Measurements from ENCODE around the gene C14orf132. TPM values are rescaled to one million over a fixed set of nuclear protein-coding genes. Genes with fewer than 3 reads are reported as not detected.

The C14orf132 gene
- total RNA-seq, 2 experiments from 2014 or later = 1.6 to 2.3 TPM

DNA sequence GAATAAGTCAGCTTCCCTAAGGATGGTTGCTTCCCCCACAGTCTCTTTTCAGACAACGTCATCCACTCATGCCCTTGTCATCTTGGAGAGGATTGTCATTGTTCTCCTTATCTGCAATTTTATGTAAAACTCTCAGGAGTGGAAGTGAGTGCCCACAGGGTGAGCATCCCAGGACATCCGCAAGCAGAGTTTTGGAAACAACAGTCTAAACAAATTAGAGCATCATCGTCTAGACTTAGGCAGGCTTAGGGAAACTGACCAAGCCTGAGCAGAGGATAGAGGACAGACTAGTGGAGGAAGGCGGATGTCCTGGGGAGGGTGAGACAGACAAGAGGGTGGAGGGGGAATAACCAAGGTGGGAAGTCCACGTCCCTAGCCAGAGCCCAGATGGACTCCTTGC, 101.8 kb downstream of the C14orf132 start:
- POLR2A ChIA-PET = no interaction called here
- Mint-ChIP-seq H3K4me1 (ENCODE audit: low read depth) (no peaks in the 10 kb centered on the region), H3K27ac (no peak overlapping the region), H3K4me3 (no peak overlapping the region), H3K36me3 (ENCODE audit: low read depth) (no peaks in the 10 kb centered on the region), H3K27me3 (peaks cover 13% of the 10 kb centered on the region), H3K9me3 (peaks cover 12% of the 10 kb centered on the region)
- ATAC-seq (no peak), DNase-seq (no peak)
- intact Hi-C loops (cut with micrococcal nuclease) = no loop called here
- TF ChIP-seq, protein P1, sequence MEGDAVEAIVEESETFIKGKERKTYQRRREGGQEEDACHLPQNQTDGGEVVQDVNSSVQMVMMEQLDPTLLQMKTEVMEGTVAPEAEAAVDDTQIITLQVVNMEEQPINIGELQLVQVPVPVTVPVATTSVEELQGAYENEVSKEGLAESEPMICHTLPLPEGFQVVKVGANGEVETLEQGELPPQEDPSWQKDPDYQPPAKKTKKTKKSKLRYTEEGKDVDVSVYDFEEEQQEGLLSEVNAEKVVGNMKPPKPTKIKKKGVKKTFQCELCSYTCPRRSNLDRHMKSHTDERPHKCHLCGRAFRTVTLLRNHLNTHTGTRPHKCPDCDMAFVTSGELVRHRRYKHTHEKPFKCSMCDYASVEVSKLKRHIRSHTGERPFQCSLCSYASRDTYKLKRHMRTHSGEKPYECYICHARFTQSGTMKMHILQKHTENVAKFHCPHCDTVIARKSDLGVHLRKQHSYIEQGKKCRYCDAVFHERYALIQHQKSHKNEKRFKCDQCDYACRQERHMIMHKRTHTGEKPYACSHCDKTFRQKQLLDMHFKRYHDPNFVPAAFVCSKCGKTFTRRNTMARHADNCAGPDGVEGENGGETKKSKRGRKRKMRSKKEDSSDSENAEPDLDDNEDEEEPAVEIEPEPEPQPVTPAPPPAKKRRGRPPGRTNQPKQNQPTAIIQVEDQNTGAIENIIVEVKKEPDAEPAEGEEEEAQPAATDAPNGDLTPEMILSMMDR (IDR thresholded peaks at IDR 0.05) = no peak
- CTCF ChIA-PET = no interaction called here

Other genes with a start within 250 kb of the C14orf132 start
- gene TUNAR, start 162.5 kb upstream of the C14orf132 start, total RNA-seq = not detected
- not detected for gene BDKRB2, start 165.5 kb downstream of the C14orf132 start, total RNA-seq
- not detected for gene BDKRB1, start 216.8 kb downstream of the C14orf132 start, total RNA-seq